ENCODE measurements around the gene HSD17B3.
"Not testable (repeated sequence)": the region's sequence is repeated elsewhere in the genome, so short reads cannot be mapped to it uniquely, and the experiment has no call there.

Gene HSD17B3

DNA sequence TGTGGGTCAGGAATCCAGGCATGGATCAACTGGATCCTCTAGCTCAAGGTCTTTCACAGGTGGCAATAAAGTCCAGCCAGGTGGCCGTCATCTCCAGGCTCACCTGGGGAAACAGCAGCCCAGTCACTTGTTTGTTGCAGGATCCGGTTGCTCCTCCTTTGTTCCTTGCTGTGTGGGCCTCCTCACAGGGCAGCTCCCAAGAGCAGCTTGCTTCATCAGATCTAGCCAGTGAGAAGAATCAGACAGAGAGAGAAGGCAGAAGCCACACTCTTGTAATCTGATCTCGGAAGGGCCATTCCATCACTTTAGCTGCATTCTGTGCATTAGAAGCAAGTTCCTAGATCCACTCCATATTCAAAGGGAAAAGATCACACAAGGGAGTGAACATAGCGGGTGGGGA is 3.2 kb upstream of the HSD17B3 start:
- no peak for DNase-seq

GRCh38 chr9:96304230-96304629 is 2.3 kb upstream of the HSD17B3 start:
- no peak for DNase-seq

- no peak for DNase-seq
Measured at GRCh38 chr9:96299823-96300222, 2.2 kb downstream of the HSD17B3 start.

- DNase-seq, result no peak
Measured at GRCh38 chr9:96294159-96294545, 7.8 kb downstream of the HSD17B3 start.

DNA sequence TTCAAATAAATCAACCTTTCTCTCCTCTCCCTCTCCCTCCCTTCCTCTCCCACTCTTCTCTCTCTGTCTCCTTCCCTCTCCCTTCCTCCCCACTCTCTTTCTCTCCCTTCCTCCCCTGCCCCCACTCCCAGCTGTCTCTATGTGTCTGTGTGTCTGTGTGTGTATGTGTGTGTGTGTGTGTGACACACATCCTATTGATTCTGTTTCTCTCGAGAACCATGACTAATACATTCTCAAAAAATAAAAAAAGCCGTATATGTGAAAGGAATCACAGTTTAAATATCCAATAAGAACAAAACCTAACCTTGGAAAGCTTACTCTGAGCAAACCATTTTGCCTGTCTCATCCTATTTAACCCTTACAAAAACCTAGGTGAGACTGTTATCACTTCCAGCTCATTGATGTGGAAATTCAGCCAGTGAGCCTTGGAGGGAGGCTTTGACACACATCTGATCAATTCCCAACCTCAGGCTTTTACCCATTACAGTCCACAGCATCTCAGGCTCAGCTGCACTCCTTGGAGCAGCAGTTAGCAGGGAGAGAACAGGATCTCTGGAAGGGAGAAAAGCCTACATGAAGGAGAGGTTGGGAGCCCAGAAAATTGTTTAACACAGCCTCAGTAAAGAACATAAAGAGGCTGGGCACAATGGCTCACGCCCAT is 8.3 kb downstream of the HSD17B3 start:
- DNase-seq, result no peak

DNA sequence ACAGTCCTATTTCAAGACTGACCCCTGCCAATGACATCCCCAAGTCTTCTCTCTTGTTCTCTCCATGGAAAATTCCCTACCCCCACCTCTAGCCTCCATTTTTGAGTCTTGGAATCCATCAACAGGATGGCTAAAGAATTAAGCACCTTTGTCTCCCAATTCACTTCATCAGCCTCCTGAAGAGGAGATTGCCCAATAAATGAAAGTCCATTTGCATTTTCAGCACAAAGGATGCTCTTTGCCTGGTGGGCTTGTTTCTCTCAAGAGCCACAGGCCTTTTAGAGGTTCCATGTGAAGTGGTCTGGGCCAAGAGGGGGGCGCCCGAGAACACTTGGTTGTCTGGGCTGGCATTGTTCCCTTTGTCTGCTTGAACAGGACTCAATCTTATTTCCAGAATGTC is 12.6 kb downstream of the HSD17B3 start:
- no peak for DNase-seq

DNA sequence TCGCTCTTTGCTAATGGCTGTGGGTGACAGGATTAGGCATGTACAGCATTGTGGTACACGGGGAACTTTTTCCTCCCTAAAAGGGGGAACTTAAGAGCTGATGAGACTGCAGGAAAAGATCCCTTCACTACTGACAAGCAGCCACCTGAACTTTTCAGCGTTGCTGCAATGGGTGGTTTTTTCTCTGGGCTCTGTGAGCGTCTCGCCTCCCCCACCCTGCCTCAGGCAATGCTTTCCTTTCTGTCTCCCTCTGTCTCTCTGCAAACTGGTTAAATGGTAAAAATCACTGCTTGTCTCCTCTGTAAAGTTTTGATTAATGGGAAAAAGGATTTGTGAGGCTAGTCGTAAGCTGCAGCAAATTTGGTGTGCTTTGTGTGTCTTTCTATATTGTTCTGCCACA is 20.3 kb downstream of the HSD17B3 start:
- DNase-seq, result no peak

- no peak for DNase-seq
Measured at GRCh38 chr9:96279932-96280331, 22.0 kb downstream of the HSD17B3 start.

- no peak for DNase-seq
Measured at GRCh38 chr9:96274939-96275338, 27.0 kb downstream of the HSD17B3 start.

DNA sequence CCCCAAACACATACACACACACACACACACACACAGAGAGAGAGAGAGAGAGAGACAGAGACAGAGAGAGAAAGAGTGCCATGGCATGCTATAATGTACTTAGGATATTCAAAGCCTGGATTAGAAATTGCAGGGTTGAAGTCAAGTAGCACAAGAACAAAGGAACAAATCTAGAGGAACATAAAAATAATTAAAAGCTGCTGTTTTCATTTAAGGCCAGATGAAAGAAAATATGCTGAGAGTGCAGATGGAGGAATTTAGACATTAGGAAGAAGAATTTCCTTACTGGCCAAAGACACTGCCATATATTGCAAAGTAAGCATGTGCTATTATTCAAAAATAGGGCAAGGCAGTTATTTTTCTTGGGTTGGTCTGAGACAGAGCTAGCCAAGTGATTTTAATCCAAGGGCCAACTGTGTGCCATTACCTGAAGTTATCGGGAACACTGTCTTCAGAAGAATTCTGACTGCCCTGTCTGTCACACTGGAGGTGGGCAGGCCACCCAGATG is 31.7 kb downstream of the HSD17B3 start:
- no peak for DNase-seq

DNA sequence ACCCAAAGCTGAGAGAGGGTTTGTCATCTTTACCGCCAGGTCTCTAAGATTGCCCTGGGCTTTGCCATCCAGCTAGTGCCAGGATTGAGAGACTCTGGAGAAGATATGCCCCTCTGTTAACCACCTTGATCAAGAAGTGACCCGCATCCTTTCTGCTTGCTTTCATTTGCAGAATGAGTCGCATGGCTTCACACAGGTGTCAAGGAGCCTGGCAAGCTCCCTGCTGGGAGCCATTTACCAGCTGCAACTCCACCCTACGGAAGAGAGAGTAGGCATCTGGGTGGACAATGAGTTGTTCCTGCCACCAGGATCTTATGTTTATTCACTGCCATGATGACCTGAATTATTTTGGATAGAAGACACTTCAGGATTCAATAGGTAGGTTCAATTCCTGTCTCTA is 43.0 kb downstream of the HSD17B3 start:
- no peak for DNase-seq

GRCh38 chr9:96256800-96257199 is 45.2 kb downstream of the HSD17B3 start:
- DNase-seq, result no peak

- DNase-seq, result no peak
Measured at GRCh38 chr9:96255698-96256097, 46.3 kb downstream of the HSD17B3 start.

DNA sequence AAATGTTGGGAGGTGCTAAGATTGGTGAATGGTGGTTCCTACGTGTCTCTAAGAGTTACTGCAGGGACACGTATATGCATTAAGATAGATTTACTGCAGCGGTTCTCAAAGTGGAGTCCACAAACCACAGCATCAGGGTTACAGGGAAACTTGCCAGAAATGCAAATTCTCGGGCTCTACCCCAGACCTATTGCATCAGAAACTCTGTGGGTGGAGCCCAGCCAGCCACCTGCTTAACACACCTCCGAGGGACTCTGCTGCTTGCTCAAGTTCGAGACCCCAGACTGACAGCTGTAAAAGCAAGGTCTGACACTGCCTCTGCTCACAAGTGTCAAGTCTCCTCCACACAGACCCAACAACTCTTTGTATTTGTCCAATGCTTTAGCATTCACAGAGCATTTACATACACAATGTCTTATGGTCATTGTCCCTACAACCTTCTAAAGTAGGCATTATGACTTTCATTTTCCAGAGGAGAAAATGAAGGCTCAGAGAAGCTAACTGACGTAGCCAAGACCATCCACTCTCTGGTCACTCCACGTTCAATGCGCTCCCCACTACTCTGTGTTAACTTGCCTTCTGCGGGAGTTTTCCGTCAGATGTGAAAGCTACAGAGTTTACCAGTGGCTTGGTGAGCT is 48.8 kb downstream of the HSD17B3 start:
- no peak for DNase-seq

GRCh38 chr9:96251451-96251850 is 50.5 kb downstream of the HSD17B3 start:
- DNase-seq, result no peak

DNA sequence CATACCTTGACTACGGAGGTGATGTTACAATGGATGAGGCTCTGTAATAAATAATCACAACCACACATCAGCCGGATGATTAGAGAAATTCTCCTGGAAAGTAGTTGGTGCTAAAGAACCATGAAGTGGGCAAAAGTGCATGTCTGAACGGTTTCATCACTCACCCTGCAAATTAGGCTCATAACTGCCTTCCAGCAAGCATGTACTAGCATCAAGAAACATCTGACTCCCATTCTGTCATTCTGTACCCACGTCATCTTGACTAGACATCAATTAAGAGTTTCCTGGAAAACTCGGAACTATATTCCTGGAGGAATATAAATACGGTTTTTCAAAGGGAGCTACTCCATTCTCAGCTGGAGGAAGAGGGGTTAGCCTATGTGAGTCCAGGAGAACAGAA is 52.2 kb downstream of the HSD17B3 start:
- no peak for DNase-seq

- no peak for DNase-seq
Measured at GRCh38 chr9:96246267-96246671, 55.7 kb downstream of the HSD17B3 start.

DNA sequence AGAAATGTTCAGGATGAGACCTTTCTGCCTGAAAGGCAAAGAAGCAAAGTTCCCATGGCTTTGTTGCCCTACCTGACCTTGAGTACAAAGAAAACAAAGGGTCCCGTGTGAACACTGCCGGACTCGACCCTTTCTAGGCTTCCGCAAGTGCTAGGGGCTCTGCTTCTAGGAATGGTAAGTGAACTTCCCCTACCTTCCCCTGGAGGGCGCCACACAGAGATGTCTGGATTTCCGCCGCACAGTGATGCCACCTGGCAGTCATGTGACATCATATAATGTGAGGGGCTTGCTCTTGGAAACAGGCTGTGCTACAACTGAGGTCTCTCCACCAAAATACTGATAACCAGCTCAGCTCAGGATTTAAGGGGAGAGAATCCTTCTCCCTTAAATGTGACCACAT is 56.6 kb downstream of the HSD17B3 start:
- DNase-seq, result no peak

DNA sequence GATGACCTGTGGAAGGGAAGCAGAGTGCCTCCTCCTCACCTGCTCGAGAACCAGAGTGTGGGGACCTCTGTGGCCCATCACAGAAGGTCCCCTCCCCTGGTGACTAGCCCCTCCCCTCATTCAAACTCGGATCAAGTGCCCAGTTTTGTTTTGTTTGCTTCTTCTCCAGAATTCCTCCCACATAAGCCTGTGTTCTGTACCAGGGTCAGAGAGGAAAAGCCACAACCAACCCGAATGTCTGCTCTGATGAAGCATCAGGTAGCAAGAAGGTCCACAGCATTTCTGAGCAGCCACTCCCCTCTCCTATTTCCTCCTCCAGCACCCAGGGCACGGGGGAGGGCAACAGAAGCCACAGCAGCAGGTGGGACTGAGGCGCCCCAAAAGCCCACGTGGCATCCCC is 58.2 kb downstream of the HSD17B3 start:
- DNase-seq, result no peak

- no peak for DNase-seq
Measured at GRCh38 chr9:96242811-96243210, 59.2 kb downstream of the HSD17B3 start.

GRCh38 chr9:96241391-96241809 is 60.6 kb downstream of the HSD17B3 start:
- DNase-seq, result no peak

DNA sequence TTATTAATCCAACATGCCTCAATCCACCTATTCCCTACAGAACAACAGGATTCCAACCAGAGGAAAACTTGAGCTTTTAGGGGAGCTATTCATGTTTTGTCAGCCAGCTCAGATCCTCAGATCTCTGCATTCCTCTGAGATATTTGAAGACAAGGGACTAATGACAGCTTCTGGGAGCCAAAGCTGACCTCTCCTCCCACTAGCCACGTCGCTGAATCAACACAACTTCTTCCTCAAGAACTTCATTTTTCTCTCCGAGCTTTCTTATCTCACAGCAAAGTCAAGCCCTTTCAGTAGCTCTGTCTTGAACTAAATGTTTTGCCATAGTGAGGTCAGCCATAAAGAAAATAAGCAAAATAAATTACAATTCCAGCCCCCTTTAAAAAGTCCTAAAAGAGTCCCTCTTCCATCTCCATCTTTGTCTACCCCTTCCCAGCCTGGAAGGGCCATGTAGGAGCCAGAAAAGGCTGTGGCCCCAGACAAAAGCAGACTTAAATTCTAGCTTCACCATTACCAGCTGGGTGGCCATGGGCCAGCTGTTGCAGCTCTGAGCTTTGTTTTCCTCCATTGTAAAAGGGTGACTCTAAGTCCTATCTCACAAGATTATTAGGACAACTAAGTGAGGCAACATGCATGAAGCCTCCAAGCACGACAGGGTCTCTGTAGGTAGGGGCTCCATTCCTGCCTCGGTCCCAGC is 65.0 kb downstream of the HSD17B3 start:
- no peak for DNase-seq

DNA sequence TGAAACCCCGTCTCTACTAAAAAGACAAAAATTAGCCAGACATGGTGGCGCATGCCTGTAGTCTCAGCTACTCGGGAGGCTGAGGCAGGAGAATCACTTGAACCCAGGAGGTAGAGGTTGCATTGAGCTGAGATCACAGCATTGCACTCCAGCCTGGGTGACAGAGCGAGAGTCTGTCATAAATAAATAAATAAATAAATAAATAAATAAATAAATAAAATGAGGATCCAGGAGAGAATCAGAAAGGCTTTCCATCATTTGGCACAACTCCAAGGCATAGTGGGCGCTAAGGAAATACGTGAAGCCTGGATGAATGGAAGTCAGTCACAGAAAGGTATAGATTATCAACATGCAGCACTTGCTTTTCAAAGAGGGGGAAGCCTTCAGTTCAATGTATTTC is 65.6 kb downstream of the HSD17B3 start:
- DNase-seq, result not testable (repeated sequence)

Data from inflammatory macrophage treated with lipopolysaccharide for 1 hour (primary cell).